Ovary (tissue), 3 donors: ENCODE results near the gene HYAL4.

Experiments used
- CTCF ChIP-seq, 3 donors: fragments of 450-650 bp in 2 of 3; fragments of 200-600 bp in 1 of 3; IDR thresholded peaks; one replicate each; pipeline versions ENCODE4 v1.5.1 to v1.8.0; 2016 to 2022; ENCODE audit warnings: antibody characterized with exemption in 3 of 3, mild to moderate bottlenecking in 1 of 3
- POLR2A ChIP-seq: fragments of 450-650 bp; IDR thresholded peaks from one replicate; pipeline ENCODE4 v1.6.1; 2017; ENCODE audit warnings: antibody characterized with exemption, mild to moderate bottlenecking, moderate library complexity
- donor health status: DM: no; HTN: no; CAD: no.

DNA sequence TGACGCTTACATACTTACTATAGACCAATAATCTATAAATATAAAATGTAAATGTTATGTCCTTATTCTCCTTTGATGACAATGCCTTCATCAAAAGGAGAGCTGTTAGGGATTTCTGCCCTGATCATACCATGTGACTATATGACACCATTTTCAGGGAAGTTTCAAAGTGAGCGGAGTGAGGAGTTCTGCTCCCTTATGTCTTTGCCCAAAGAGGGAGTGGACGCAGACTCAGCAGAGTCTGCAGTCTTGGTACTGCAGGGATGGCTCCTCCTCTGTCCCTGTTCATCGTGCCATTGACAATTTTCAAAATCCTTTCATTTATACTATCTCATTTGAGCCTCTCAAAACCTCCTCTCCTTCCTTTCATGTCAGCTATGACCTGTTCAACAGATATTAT lies 27.9 kb downstream of the HYAL4 start:
- TF ChIP-seq CTCF (IDR thresholded peaks at IDR 0.05) (no peak), POLR2A (no peak)
